Measurements from ENCODE around the gene ZNF467.

ZNF467 gene

DNA sequence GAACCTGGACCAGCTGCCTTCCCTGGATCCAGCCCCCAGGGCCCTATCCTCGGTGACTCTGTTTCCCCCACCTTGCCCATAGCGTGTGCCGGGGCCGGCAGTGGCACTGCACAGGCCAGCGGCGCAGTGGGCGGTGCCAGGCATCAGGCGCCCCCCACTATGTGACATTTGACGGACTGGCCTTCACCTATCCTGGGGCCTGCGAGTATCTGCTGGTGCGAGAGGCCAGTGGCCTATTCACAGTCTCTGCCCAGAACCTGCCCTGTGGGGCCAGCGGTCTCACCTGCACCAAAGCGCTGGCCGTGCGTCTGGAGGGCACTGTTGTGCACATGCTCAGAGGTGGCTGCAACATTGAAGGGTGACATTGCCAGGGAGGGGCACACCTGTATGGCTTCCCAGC lies 12.0 kb upstream of the ZNF467 start:
- H2AFZ ChIP-seq (ENCODE audit: low read depth): no peak overlapping the region
- H3K4me3 ChIP-seq (IDR thresholded peaks at IDR 0.05; ENCODE audit: insufficient read depth, low read depth, low read length): no peak overlapping the region
- H3K4me2 ChIP-seq: no peak overlapping the region
- peaks cover 34% of the 10 kb centered on the region for H3K27me3 ChIP-seq (ENCODE audit: insufficient read depth, low read depth)
- no peak overlapping the region for H3K27ac ChIP-seq
- H3K79me2 ChIP-seq (ENCODE audit: insufficient read depth, low read depth): no peaks in the 10 kb centered on the region
- no peaks in the 10 kb centered on the region for H3K4me1 ChIP-seq (ENCODE audit: low read depth, poor library complexity, severe bottlenecking)
- H3K36me3 ChIP-seq (ENCODE audit: insufficient read depth): no peaks in the 10 kb centered on the region
- TF ChIP-seq, protein P1, sequence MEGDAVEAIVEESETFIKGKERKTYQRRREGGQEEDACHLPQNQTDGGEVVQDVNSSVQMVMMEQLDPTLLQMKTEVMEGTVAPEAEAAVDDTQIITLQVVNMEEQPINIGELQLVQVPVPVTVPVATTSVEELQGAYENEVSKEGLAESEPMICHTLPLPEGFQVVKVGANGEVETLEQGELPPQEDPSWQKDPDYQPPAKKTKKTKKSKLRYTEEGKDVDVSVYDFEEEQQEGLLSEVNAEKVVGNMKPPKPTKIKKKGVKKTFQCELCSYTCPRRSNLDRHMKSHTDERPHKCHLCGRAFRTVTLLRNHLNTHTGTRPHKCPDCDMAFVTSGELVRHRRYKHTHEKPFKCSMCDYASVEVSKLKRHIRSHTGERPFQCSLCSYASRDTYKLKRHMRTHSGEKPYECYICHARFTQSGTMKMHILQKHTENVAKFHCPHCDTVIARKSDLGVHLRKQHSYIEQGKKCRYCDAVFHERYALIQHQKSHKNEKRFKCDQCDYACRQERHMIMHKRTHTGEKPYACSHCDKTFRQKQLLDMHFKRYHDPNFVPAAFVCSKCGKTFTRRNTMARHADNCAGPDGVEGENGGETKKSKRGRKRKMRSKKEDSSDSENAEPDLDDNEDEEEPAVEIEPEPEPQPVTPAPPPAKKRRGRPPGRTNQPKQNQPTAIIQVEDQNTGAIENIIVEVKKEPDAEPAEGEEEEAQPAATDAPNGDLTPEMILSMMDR (conservative IDR thresholded peaks at IDR 0.05; ENCODE audit: low read depth, low read length): no peak
- H3K9ac ChIP-seq: no peak overlapping the region
- H4K20me1 ChIP-seq (ENCODE audit: insufficient read depth): no peaks in the 10 kb centered on the region

DNA sequence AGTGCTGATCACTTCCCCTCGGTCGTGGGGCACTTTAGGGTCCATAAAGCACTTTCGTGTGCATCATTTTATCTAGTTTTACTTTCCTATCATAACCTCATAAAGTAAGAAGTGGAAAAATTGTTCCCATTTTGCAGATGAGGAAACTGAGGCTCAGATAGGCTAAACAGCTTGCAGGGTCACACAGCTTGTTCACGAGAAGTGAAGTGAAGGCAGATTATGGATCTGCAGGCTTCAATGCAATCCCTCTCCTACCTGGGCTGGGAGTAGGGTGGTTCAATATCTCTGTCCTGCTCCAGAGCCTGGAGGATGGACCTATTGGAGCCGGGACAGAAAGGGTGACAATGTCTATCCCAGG lies 10.8 kb upstream of the ZNF467 start:
- H2AFZ ChIP-seq (ENCODE audit: low read depth): no peak overlapping the region
- H3K79me2 ChIP-seq (ENCODE audit: insufficient read depth, low read depth): no peaks in the 10 kb centered on the region
- H3K9ac ChIP-seq: no peak overlapping the region
- H3K4me2 ChIP-seq: no peak overlapping the region
- no peak overlapping the region for H3K27ac ChIP-seq
- H3K27me3 ChIP-seq (ENCODE audit: insufficient read depth, low read depth): peaks cover 31% of the 10 kb centered on the region
- no peaks in the 10 kb centered on the region for H4K20me1 ChIP-seq (ENCODE audit: insufficient read depth)
- no peaks in the 10 kb centered on the region for H3K36me3 ChIP-seq (ENCODE audit: insufficient read depth)
- no peak overlapping the region for H3K4me3 ChIP-seq (IDR thresholded peaks at IDR 0.05; ENCODE audit: insufficient read depth, low read depth, low read length)
- no peaks in the 10 kb centered on the region for H3K4me1 ChIP-seq (ENCODE audit: low read depth, poor library complexity, severe bottlenecking)
- TF ChIP-seq, protein P1 (conservative IDR thresholded peaks at IDR 0.05; ENCODE audit: low read depth, low read length): no peak

DNA sequence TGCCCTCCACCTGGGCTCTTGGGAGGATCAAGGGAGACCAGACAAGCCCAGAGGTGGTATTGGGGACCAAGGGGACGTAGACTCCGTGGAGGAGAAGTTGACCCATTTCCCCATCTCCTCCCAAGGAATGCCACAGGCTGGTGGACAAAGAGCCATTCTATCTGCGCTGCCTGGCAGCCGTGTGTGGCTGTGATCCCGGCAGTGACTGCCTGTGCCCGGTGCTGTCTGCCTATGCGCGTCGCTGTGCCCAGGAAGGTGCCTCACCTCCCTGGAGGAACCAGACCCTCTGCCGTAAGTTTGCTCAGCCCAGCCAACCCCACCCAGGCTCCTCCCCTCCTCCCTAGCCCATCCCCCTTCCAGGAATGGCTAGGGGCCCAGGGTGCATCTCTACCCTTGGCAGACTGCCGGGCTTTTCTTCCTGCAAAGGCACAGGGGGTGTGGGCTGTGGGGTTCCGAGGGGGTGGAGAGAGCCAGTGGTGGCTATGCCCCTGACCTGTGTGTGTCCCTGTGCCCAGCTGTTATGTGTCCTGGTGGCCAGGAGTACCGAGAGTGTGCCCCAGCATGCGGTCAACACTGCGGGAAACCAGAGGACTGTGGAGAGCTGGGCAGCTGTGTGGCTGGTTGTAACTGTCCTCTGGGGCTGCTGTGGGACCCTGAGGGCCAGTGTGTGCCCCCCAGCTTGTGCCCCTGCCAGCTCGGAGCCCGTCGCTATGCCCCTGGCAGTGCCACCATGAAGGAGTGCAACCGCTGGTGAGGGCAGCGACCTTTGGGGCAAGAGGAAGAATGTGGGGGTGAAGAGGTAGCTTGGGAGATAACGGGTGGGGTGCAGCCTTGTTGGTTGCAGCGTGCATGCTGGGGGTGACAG lies 10.2 kb upstream of the ZNF467 start:
- no peaks in the 10 kb centered on the region for H3K79me2 ChIP-seq (ENCODE audit: insufficient read depth, low read depth)
- H3K27me3 ChIP-seq (ENCODE audit: insufficient read depth, low read depth): peaks cover 31% of the 10 kb centered on the region
- TF ChIP-seq, protein P1 (conservative IDR thresholded peaks at IDR 0.05; ENCODE audit: low read depth, low read length): no peak
- no peaks in the 10 kb centered on the region for H3K36me3 ChIP-seq (ENCODE audit: insufficient read depth)
- H3K4me1 ChIP-seq (ENCODE audit: low read depth, poor library complexity, severe bottlenecking): no peaks in the 10 kb centered on the region
- H3K27ac ChIP-seq: no peak overlapping the region
- H4K20me1 ChIP-seq (ENCODE audit: insufficient read depth): no peaks in the 10 kb centered on the region
- H3K9ac ChIP-seq: no peak overlapping the region
- H3K4me3 ChIP-seq (IDR thresholded peaks at IDR 0.05; ENCODE audit: insufficient read depth, low read depth, low read length): no peak overlapping the region
- H2AFZ ChIP-seq (ENCODE audit: low read depth): no peak overlapping the region
- no peak overlapping the region for H3K4me2 ChIP-seq

DNA sequence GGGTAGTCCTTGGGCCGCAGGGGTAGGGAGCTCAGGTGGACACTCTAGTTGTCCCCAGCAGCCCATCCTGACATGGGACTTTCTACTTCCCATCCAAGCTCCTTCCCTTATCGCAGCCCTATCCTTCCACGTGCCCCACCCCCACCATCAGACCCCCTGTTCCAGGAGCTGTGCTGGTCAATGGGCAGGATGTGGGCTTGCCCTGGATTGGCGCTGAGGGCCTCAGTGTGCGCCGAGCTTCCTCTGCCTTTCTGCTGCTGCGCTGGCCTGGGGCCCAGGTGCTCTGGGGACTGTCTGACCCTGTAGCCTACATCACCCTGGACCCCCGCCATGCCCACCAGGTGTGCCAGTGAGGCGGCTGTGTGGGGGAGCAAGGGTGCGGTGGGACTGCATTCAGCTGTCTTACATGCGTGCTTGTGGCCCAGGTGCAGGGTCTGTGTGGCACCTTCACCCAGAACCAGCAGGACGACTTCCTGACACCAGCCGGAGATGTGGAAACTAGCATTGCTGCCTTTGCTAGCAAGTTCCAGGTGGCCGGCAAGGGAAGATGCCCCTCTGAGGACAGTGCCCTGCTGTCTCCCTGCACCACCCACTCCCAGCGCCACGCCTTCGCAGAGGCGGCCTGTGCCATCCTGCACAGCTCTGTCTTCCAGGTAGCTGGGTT lies 9.4 kb upstream of the ZNF467 start:
- H3K4me3 ChIP-seq (IDR thresholded peaks at IDR 0.05; ENCODE audit: insufficient read depth, low read depth, low read length): no peak overlapping the region
- H3K4me2 ChIP-seq: no peak overlapping the region
- H4K20me1 ChIP-seq (ENCODE audit: insufficient read depth): no peaks in the 10 kb centered on the region
- no peak overlapping the region for H3K9ac ChIP-seq
- H3K36me3 ChIP-seq (ENCODE audit: insufficient read depth): no peaks in the 10 kb centered on the region
- no peaks in the 10 kb centered on the region for H3K4me1 ChIP-seq (ENCODE audit: low read depth, poor library complexity, severe bottlenecking)
- no peak overlapping the region for H3K27ac ChIP-seq
- TF ChIP-seq, protein P1 (conservative IDR thresholded peaks at IDR 0.05; ENCODE audit: low read depth, low read length): no peak
- H3K27me3 ChIP-seq (ENCODE audit: insufficient read depth, low read depth): peaks cover 31% of the 10 kb centered on the region
- H3K79me2 ChIP-seq (ENCODE audit: insufficient read depth, low read depth): no peaks in the 10 kb centered on the region
- no peak overlapping the region for H2AFZ ChIP-seq (ENCODE audit: low read depth)
